PC-9 (cell line): ENCODE data around the gene SNX32. TPM values are rescaled to one million over a fixed set of nuclear protein-coding genes. Genes with fewer than 3 reads are reported as not detected.

Source experiments
- BruUV-seq: library from RNA; stranded (reverse); fragments of 400-500 nt; replicated peaks from 2 replicates; lab custom pipeline; 2021; lab: Mats Ljungman, UMichigan
- CTCF ChIA-PET: fragments of 300-600 bp; sonication (Branson Sonifier 250); formaldehyde crosslinking; loops from one replicate; lab custom pipeline; 2022; ENCODE audit warnings: antibody characterized with exemption; lab: Charles Lee
- POLR2A ChIA-PET: fragments of 300-600 bp; sonication (Branson Sonifier 250); formaldehyde crosslinking; loops from one replicate; lab custom pipeline; 2022; ENCODE audit warnings: antibody characterized with exemption; ENCODE audit not compliant: unreplicated experiment; lab: Charles Lee
- DNase-seq, 2 experiments: peaks; one replicate each; pipeline versions ENCODE4 v3.0.0 to v3.0.0-alpha.2; 2015 to 2022; ENCODE audit warnings: mixed read lengths in 1 of 2
- H2AFZ ChIP-seq: fragments of 200-600 bp; sonication (generic); 2 replicates; pipeline ENCODE4 v1.8.1; 2017; ENCODE audit warnings: antibody characterized with exemption
- H3F3A ChIP-seq: fragments of 200-600 bp; sonication (generic); 2 replicates; pipeline ENCODE4 v1.8.1; 2017; ENCODE audit warnings: antibody characterized with exemption, mild to moderate bottlenecking, low read depth; ENCODE audit not compliant: insufficient read depth
- H3K27ac ChIP-seq: fragments of 200-600 bp; sonication (generic); 2 replicates; pipeline ENCODE4 v1.6.1; 2016; ENCODE audit warnings: mixed run types
- H3K27me3 ChIP-seq: fragments of 200-600 bp; sonication (generic); 2 replicates; pipeline ENCODE4 v1.6.1; 2016; ENCODE audit warnings: low read depth, mixed run types; ENCODE audit not compliant: insufficient read depth
- H3K36me3 ChIP-seq: fragments of 200-600 bp; sonication (generic); 2 replicates; pipeline ENCODE4 v1.6.1; 2016; ENCODE audit warnings: low read depth, mixed run types
- H3K4me1 ChIP-seq: fragments of 200-600 bp; sonication (generic); replicated peaks from 2 replicates; pipeline ENCODE4 v1.6.1; 2016; ENCODE audit warnings: mixed run types; ENCODE audit not compliant: insufficient read depth
- H3K4me2 ChIP-seq: fragments of 200-600 bp; sonication (generic); 2 replicates; pipeline ENCODE4 v1.6.1; 2017; ENCODE audit warnings: mixed run types
- H3K4me3 ChIP-seq: fragments of 200-600 bp; sonication (generic); 2 replicates; pipeline ENCODE4 v1.6.1; 2016; ENCODE audit warnings: mixed run types
- H3K79me2 ChIP-seq: fragments of 200-600 bp; sonication (generic); 2 replicates; pipeline ENCODE4 v1.6.1; 2017; ENCODE audit warnings: low read depth, mixed run types
- H3K9me2 ChIP-seq: fragments of 200-600 bp; sonication (generic); 2 replicates; pipeline ENCODE4 v1.8.1; 2017; ENCODE audit warnings: mild to moderate bottlenecking; ENCODE audit not compliant: insufficient read depth
- H3K9me3 ChIP-seq: fragments of 200-600 bp; sonication (generic); 2 replicates; pipeline ENCODE4 v1.8.1; 2016; ENCODE audit warnings: low read depth; ENCODE audit not compliant: insufficient read depth
- H4K20me1 ChIP-seq: fragments of 200-600 bp; sonication (generic); 2 replicates; pipeline ENCODE4 v1.8.1; 2017; ENCODE audit not compliant: insufficient read depth
- CTCF ChIP-seq: fragments of 200-600 bp; sonication (generic); conservative IDR thresholded peaks from 2 replicates; pipeline ENCODE4 v1.6.1; 2017; ENCODE audit warnings: mixed run types, antibody characterized with exemption, mild to moderate bottlenecking, moderate library complexity
- EZH2 ChIP-seq: fragments of 200-600 bp; sonication (generic); IDR thresholded peaks from 2 replicates; pipeline ENCODE4 v1.8.0; 2017; ENCODE audit warnings: antibody characterized with exemption, low read depth
- intact Hi-C: fragments of 100-400 bp; cut with micrococcal nuclease; formaldehyde crosslinking; loops from one replicate; pipeline ENCODE4 v1.10.0; 2022; ENCODE audit not compliant: unreplicated experiment
- total RNA-seq: library from RNA; stranded (reverse); gene quantifications from 2 replicates; pipeline ENCODE4 v1.2.3, GENCODE V29; 2021

SNX32 gene
- total RNA-seq, 1 experiment from 2014 or later = not detected

GRCh38 chr11:65859095-65859811 is 25.5 kb downstream of the SNX32 start:
- Histone ChIP-seq H3K4me3 (peak overlapping the region; percentile 96), H3F3A (peaks cover 51% of the 10 kb centered on the region), H3K4me1 (peaks cover 21% of the 10 kb centered on the region), H3K9me2 (no peaks in the 10 kb centered on the region), H3K79me2 (peaks cover 61% of the 10 kb centered on the region), H3K36me3 (peaks cover 36% of the 10 kb centered on the region), H3K27ac (peak overlapping the region; percentile 79), H3K4me2 (peak overlapping the region; percentile 88), H3K27me3 (no peaks in the 10 kb centered on the region), H3K9me3 (no peaks in the 10 kb centered on the region), H2AFZ (peak overlapping the region; percentile 92), H4K20me1 (peaks cover 32% of the 10 kb centered on the region)
- ChIA-PET POLR2A (interaction anchor here (0.5 to 1.9 kb wide), 20 partner anchors 26 to 1925 kb away, joined by 3 to 29 read pairs (median 4); partner anchors contain the start of genes CCDC85B, FIBP, KAT5 and PCNX3), CTCF (interaction anchor here (0.9 to 2.4 kb wide), 6 partner anchors 26 to 163 kb away, joined by 3 to 24 read pairs (median 8); partner anchors contain the start of genes BANF1, CCDC85B and FIBP)
- peak; percentile 96 to 99 for DNase-seq
- no TSS peak for BruUV-seq
- intact Hi-C loops = loop anchor here (1.0 to 2.0 kb wide), 4 partner anchors 29 to 244 kb away; partner anchors contain the start of genes FIBP, MAP3K11, OVOL1 and PCNX3
- TF ChIP-seq CTCF (peak; percentile 38; the same call in 1 of the 2 replicates), EZH2 (no peak)

DNA sequence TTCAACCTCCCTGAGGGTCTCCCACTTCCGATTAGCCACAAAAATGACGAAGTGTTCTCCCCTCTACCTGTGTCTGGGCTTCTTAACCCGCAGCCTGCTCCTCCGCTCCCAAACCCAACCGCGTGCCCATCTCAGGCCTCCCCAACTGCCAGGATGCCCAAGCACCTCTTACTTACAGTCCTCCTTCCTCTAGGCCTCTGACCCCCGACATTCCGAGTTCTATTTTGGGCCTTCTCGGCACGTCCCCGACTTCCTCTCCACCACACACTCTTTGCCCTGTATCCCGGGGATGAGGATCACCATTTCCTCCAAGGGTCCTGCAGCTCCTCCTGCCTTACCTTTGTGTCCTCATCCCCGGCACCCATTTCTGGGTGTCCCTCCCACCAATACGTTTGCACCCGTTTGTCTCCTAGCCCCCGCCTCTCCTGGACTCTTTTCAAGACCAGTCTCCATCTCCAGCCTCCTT is 26.1 kb downstream of the SNX32 start:
- CTCF ChIA-PET = interaction anchor here (0.7 to 2.4 kb wide), 7 partner anchors 25 to 163 kb away, joined by 3 to 24 read pairs (median 5); partner anchors contain the start of genes BANF1, CCDC85B and FIBP
- Histone ChIP-seq H3K4me1 (peaks cover 21% of the 10 kb centered on the region), H3K27ac (peak overlapping the region; percentile 79), H3K9me2 (no peaks in the 10 kb centered on the region), H3K27me3 (no peaks in the 10 kb centered on the region), H2AFZ (peak overlapping the region; percentile 92), H3F3A (peaks cover 45% of the 10 kb centered on the region), H3K4me2 (peak overlapping the region; percentile 88), H3K9me3 (no peaks in the 10 kb centered on the region), H3K36me3 (peaks cover 35% of the 10 kb centered on the region), H3K4me3 (peak overlapping the region; percentile 96), H3K79me2 (peaks cover 55% of the 10 kb centered on the region), H4K20me1 (peaks cover 26% of the 10 kb centered on the region)
- no peak for DNase-seq
- TF ChIP-seq CTCF = no peak
- TF ChIP-seq EZH2 = no peak
- POLR2A ChIA-PET = interaction anchor here (0.5 to 1.9 kb wide), 21 partner anchors 25 to 1926 kb away, joined by 3 to 29 read pairs (median 4); partner anchors contain the start of genes CCDC85B, FIBP, KAT5 and PCNX3
- TSS peak; percentile 62 for BruUV-seq
- intact Hi-C loops = loop anchor here (1.0 to 2.0 kb wide), 4 partner anchors 28 to 245 kb away; partner anchors contain the start of genes FIBP, MAP3K11, OVOL1 and PCNX3
